WTC11 (cell line): ENCODE results near the gene RAD23A.

Experiments used
- JUN ChIP-seq: sonication (generic); formaldehyde crosslinking; IDR thresholded peaks from 2 replicates; pipeline ENCODE4 v1.8.0; 2023; ENCODE audit warnings: mild to moderate bottlenecking, missing genetic modification reagents
- SMAD4 ChIP-seq: sonication (generic); formaldehyde crosslinking; IDR thresholded peaks from 2 replicates; pipeline ENCODE4 v1.8.0; 2022; ENCODE audit warnings: mild to moderate bottlenecking, missing genetic modification reagents
- ZNF138 ChIP-seq: sonication (generic); formaldehyde crosslinking; conservative IDR thresholded peaks from 2 replicates; pipeline ENCODE4 v1.8.1; 2022; ENCODE audit warnings: mild to moderate bottlenecking, moderate library complexity, missing genetic modification reagents
- ZNF232 ChIP-seq: sonication (generic); formaldehyde crosslinking; IDR thresholded peaks from 2 replicates; pipeline ENCODE4 v1.8.0; 2022; ENCODE audit warnings: mild to moderate bottlenecking, missing genetic modification reagents
- TF ChIP-seq, protein P1 (sequence below): sonication (generic); formaldehyde crosslinking; IDR thresholded peaks from 2 replicates; pipeline ENCODE4 v1.8.0; 2023; ENCODE audit warnings: missing genetic modification reagents, mild to moderate bottlenecking, borderline replicate concordance
- TF ChIP-seq, protein P2 (sequence below): fragments of 200-600 bp; IDR thresholded peaks from 2 replicates; pipeline ENCODE4 v1.8.0; 2022; ENCODE audit warnings: antibody characterized with exemption

DNA sequence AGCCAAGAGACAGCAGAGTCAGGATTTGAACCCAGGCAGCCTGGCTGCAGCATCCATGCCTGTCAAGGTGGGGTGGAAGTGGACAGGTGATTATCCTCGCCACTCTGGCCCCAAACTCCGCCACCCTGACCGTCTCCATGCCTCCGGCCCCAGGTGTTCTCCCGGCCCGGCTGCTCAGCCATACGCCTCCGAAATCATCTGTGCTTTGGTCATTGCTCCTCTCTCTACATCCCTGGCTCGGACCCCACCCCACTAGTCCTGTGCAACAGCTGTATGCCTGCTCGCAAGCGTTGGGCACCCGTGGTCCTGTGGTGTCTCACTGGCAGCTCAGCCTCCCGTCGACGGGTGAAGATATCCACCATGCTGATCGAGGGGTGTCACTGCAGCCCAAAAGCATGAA, 27.6 kb downstream of the RAD23A start:
- TF ChIP-seq ZNF232: no peak
- TF ChIP-seq, protein P1, sequence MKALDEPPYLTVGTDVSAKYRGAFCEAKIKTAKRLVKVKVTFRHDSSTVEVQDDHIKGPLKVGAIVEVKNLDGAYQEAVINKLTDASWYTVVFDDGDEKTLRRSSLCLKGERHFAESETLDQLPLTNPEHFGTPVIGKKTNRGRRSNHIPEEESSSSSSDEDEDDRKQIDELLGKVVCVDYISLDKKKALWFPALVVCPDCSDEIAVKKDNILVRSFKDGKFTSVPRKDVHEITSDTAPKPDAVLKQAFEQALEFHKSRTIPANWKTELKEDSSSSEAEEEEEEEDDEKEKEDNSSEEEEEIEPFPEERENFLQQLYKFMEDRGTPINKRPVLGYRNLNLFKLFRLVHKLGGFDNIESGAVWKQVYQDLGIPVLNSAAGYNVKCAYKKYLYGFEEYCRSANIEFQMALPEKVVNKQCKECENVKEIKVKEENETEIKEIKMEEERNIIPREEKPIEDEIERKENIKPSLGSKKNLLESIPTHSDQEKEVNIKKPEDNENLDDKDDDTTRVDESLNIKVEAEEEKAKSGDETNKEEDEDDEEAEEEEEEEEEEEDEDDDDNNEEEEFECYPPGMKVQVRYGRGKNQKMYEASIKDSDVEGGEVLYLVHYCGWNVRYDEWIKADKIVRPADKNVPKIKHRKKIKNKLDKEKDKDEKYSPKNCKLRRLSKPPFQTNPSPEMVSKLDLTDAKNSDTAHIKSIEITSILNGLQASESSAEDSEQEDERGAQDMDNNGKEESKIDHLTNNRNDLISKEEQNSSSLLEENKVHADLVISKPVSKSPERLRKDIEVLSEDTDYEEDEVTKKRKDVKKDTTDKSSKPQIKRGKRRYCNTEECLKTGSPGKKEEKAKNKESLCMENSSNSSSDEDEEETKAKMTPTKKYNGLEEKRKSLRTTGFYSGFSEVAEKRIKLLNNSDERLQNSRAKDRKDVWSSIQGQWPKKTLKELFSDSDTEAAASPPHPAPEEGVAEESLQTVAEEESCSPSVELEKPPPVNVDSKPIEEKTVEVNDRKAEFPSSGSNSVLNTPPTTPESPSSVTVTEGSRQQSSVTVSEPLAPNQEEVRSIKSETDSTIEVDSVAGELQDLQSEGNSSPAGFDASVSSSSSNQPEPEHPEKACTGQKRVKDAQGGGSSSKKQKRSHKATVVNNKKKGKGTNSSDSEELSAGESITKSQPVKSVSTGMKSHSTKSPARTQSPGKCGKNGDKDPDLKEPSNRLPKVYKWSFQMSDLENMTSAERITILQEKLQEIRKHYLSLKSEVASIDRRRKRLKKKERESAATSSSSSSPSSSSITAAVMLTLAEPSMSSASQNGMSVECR (CRISPR knock-in tag): no peak
- TF ChIP-seq SMAD4: no peak
- TF ChIP-seq JUN (CRISPR knock-in tag): no peak
- no peak for TF ChIP-seq ZNF138 (CRISPR knock-in tag)
- TF ChIP-seq, protein P2, sequence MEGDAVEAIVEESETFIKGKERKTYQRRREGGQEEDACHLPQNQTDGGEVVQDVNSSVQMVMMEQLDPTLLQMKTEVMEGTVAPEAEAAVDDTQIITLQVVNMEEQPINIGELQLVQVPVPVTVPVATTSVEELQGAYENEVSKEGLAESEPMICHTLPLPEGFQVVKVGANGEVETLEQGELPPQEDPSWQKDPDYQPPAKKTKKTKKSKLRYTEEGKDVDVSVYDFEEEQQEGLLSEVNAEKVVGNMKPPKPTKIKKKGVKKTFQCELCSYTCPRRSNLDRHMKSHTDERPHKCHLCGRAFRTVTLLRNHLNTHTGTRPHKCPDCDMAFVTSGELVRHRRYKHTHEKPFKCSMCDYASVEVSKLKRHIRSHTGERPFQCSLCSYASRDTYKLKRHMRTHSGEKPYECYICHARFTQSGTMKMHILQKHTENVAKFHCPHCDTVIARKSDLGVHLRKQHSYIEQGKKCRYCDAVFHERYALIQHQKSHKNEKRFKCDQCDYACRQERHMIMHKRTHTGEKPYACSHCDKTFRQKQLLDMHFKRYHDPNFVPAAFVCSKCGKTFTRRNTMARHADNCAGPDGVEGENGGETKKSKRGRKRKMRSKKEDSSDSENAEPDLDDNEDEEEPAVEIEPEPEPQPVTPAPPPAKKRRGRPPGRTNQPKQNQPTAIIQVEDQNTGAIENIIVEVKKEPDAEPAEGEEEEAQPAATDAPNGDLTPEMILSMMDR: no peak
